ENCODE data around the gene CTRL.
A peak's percentile ranks its signal among the peaks of the same experiment; 100 is the strongest.
"Not testable (repeated sequence)": the region's sequence is repeated elsewhere in the genome, so short reads cannot be mapped to it uniquely, and the experiment has no call there.

The CTRL gene

DNA sequence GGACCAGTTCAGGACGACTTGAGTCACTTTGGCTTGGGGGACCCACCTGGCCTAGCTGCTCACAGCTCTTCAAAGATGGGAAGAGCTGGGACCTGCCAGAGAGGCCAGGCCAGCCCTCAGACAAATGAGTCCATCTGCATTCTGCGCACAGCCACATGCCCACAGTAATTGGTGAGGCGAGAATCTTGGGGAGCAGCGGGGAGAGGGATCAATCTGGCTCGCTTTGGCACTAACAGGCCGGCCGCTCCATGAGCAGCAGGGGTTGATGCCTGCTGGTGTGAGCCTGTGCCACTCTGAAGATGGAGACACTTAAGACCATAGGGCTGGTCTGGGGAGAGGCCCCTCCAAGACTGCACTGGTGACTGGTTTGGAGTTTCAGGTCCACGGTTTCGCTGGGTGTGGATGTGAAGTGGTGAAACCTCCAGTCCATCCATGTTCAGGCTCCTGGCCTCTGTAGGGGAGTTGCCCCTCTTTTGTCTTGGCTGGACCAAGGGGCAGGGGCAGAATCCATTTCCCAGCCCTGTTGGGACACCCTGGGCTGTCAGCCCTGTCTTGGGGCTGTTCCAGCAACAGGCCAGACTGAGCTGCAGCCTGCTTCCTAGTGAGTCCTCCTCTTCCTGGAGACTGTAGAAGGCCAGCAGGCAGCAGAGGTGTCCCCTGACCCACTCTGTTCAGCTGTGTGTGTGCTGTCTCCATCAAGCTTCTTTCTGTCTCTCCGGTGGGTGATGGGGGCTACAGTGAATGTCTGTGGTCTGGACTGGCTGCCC, 7.3 kb downstream of the CTRL start:
- DNase-seq (ENCODE audit: low spot score): no peak

DNA sequence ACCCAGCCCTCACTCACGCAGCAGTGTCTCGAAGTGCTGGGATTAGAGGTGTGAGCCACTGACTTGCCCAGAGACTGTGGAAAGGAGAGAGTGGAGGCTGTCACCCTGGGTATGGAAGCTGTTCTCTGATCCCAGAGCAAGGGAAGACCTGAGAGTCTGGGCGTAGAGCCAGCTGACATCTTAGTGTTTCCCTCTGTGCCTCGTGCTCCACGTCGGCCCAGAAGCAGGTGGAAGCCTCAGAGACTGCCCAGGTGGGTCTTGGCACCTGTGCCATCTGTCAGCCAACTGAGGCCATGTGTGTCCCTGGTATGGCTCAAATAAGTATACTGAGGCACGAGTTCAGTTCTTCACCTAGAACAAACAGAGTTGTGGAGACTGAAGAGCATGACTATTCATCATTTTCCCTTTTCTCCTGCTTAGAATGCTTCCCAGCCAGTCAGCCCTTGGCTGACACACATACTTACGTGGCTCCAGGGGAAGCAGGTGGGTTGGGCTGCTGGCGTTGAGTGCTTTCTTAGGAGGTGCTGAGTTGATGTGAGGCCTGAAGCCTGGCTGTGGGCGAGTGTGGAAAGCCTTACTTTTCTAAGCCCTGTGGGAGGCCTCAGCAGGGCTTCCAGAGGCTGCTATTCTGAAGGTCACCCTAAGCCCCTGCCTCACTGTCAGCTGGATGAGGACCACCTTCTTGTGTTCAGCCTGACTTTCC, 8.1 kb downstream of the CTRL start:
- no peak for DNase-seq (ENCODE audit: low spot score)

DNA sequence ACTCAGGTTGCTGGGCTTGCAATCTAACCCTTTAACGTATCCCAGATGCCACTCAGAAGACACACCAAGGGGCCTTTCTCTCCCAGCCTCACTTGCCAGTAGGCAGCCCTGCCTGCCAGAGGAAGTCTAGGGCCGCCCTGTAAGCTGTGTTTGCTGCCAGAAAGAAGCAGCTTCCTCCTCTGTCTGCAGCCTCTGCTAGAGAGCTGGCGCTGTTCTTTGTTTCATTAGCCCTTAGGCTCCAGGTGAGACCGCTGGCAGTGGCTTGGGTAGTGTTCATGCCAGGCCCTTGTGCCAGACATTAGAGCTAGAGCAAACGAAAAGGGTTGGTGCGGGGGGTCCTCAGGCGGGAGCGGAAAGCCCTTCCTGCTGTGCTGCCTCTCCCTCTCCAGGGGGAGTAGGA, 8.9 kb downstream of the CTRL start:
- DNase-seq (ENCODE audit: low spot score): no peak

DNA sequence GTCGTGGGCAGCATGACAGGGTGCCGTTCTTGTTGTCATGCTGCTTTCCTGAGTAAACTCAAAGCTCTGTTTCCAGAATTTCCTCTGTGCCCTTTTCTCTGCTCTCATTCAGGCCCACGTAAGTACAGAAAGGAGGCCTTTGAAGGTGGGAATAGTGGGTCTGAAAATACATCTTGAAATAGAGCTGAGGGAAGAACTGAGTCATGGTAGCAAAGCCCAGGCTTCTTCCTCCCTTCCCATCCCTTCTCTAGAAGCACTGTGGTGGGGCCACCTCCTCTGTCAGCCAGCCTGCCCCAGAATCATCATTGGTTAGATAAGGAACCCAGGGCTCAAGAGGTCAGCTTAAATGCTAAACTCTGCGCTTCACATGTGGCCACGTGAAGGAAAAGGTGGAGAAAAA, 9.4 kb downstream of the CTRL start:
- no peak for DNase-seq (ENCODE audit: low spot score)

DNA sequence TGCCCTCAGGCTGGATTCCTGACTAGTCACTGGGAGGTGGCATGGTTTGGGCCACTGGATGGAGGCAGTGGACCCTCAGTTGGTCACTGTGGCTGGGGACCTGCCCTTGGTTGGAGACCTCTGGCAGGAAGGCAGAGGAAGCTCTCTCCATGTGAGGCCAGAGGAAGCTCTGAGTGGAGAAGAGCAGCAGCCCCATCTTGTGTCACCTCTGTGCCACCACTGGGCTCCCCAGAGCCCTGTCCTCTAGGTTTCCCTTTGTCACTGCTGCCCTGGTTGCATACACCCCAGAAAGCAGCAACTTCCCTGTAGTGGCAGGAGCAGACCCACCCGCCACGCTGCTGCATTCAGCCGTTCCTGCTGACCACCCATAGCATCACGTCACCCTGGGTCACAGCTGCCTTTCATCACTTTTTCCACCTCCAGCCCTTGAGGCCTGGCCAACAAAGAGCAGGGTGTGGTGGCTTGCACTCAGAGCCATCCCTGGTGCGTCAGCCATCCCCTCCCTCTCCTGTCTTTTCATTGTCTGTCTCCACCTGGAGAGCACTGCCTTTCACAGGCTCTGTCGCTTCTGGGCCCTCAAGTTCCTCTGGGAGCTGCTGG, 11.9 kb downstream of the CTRL start:
- DNase-seq (ENCODE audit: low spot score): no peak

DNA sequence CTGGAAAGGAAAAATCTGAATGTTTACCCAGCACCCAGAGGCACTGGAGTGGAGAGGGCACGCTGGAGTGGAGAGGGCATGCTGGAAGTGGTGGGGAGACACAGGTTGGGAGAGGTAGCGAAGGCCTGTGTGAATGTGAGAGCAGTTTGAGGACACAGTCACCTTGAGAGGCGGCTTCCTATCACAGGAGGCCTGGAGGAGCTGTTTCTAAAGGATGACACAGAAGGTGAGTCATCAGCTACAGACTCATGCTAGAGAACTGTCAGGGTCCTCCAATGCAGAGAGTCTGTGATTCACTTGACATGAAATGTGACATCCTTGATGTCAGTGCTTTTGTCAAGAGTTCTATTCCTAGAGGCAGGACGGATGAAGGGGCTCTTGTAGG, 13.8 kb downstream of the CTRL start:
- DNase-seq (ENCODE audit: low spot score): peak; percentile 51

DNA sequence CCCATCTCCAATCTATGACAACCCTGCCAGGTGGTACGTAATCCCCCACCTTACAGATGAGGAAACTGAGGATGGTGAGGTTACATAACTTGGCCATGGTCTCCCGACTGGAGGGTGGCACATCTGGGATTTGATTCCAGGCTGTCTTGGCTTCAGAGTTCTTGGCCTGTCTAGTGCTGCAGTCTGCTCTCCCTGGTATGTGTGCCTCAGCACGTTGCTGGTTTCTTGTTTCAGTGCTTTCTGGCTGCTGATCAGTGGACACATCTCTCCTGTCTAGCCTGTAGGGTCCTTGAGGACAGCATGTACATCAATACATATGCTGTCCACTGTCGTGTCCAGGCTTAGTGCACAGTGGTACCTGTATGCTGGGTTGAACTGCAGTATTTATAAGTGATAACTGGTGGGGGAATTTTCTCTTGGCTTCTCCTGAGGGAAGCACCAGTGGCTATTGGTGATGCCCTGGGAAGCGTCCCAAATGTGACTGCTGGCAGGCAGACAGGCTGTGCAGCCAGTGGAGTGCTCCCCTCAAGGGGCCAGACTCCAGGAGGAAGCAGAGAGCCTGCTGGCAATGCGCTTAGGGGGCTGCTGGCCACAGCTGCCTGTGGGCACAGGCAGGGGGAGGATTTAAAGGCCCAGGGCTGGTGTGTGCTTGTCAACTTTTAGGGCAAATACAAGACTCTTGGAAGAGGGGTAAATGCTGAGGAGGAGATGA, 14.4 kb downstream of the CTRL start:
- no peak for DNase-seq (ENCODE audit: low spot score)

DNA sequence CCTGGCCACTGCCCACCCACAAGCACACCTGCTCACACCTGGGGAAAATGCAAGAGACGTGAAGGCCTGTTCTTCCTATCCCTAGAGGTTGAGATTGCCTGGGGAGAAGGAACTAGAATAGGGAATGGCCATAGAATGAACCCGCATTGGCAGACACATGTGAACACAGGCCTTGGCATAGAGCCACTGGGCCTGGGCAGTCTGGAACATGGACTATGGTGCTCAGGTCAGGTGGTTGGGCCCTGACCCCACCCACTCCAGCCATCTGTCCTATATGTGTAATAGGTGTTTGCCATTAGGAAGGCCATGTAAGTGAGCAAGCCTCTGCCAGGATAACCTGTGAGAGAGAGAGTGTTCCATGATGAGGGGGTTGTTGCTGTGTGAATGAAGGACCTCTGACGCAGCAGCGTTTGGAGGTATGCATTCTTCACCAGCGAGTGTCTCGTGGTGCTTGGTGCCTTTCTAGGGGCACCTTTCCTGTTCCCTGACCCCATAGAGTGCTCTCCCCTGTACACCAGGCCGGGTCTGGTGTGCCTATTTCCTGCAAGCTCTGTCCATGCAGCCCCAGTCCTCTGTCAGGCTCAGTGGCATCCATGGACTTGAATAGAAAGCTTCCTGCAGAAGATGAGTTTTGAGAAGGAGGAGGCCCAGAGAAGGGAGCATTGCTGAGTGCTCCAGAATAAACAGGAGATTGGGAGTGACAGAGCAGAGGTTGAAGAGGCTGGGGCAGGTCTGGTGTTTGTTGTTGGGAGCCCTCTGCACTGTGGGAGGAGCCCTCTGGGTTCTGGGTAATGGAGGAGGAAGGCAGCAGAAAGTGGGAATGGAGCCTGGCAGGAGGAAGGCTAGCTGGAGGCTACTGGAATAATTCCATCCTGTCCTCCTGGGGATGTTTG, 15.6 kb downstream of the CTRL start:
- DNase-seq (ENCODE audit: low spot score): no peak

DNA sequence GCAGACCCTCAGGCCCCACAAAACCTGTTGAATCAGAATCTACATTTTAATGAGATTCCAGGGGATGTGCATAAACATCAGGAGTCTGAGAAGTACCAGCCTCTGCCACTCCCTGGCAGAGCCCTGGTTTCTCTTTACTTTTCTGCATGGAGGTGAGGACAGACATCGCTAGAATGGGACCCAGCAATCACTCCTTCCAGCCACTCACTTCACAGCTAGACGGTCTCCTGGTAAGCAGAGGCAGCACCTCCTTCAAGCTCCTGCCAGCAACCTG, 16.2 kb downstream of the CTRL start:
- not testable (repeated sequence) for DNase-seq (ENCODE audit: low spot score)

DNA sequence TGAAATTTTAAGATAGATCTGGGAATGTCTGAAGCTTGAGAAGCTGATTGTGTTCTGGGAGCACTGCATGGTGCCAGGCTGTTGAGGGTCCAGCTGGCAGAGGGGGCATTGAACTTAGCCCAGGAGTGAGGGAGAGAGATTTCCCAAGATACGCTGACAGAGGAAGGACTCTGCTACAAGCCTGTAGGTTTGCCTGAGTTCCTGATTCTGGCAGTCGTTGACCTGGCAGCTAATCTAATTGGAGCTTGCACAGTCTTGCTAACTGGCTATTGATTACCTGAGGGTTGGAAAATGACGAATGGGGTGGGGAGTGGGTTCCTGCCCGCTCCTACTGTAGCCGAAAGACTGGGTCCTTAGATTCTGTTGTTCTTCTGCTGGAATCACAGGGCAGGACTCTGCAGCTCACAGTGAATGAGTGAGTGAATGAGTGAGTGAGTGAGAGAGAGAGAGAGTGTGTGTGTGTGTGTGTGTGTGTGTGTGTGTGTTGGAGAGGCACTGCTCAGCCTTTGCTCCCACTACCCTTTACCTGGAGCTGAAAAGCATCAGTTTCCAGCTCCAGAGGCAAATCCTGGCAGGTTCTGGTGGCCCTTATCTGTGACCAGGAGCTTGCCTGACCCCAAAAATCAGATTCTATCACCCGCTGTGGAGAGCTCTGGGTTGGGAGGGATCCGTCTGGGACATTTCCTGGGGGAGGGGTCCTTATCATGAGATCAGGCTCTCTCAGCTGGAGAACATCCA, 16.7 kb downstream of the CTRL start:
- no peak for DNase-seq (ENCODE audit: low spot score)

DNA sequence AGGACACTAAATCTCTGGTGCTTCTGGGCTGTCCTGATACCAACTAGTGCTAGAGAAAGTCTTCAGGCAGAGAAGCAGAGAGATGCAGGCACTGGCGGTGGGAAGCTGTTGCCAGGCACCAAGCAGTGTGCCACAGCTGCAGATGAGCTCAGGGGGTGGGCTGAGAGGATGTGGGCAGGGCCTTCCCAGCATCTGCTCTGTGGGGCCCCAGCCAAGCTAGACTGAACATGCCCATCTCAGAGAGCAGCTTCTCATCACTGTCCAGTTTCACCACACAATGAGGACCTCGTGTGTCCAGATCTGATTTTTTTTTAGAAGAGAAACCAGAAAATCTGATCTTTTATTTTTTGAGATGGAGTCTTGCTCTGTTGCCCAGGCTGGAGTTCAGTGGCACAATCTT, 21.5 kb downstream of the CTRL start:
- DNase-seq (ENCODE audit: low spot score): no peak

DNA sequence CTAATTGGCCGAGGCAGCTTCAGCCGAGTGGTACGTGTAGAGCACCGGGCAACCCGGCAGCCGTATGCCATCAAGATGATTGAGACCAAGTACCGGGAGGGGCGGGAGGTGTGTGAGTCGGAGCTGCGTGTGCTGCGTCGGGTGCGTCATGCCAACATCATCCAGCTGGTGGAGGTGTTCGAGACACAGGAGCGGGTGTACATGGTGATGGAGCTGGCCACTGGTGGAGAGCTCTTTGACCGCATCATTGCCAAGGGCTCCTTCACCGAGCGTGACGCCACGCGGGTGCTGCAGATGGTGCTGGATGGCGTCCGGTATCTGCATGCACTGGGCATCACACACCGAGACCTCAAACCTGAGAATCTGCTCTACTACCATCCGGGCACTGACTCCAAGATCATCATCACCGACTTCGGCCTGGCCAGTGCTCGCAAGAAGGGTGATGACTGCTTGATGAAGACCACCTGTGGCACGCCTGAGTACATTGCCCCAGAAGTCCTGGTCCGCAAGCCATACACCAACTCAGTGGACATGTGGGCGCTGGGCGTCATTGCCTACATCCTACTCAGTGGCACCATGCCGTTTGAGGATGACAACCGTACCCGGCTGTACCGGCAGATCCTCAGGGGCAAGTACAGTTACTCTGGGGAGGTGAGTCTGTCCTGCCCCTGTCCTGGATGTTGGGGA, 22.5 kb downstream of the CTRL start:
- DNase-seq (ENCODE audit: low spot score): no peak

DNA sequence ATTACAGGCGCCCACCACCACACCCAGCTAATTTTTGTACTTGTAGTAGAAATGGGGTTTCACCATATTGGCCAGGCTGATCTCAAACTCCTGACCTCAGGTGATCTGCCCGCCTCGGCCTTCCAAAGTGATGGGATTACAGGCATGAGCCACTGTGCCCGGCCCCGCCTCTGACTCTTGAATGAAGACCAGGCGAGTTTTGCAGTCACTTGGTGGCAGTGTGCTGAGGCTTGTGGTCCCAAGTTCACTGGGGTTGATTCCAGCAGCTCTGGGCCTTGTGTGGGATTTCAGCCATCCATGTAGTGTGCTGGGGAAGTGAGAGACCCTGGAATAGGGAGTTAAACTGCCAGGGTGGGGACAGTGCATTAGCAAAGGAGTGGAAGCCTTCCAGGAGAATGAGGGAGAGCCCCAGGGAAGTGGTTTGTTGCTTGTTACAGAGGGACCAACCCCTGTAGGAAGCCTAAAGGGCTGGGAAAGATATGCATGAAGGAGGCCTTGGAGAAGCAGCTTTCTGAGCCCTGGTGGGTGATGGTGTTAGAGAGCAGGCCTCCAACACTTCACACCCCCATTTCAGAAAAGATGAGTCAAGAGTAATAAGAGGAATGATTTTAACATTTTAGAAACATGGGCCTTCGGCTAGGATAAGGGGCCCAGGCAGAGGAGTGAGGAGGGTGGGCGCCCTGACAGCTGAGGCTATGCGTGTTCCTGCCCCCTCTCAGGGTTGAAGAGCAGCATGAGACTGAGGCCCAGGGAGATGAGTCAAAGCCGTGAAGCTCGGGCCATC, 24.1 kb downstream of the CTRL start:
- DNase-seq (ENCODE audit: low spot score): no peak

DNA sequence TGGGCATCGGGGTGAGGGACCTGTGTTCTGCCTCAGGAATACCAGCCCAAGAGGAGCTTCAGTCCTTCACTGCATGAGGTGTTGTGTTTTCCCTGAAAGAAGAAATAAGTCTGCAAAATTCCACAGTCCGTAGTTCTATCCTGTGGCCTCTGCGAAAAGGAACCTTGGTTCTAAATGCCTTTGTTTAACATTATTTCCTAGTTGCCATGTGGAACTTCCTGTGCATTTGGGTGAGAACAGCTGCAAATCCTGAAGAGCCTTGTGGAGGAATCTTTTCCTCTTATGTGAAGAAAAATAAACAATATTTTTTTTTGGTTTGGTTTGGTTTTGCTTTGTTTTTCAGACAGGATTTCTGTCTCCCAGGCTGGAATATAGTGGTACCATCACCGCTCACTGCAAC, 28.8 kb downstream of the CTRL start:
- DNase-seq (ENCODE audit: low spot score): no peak

DNA sequence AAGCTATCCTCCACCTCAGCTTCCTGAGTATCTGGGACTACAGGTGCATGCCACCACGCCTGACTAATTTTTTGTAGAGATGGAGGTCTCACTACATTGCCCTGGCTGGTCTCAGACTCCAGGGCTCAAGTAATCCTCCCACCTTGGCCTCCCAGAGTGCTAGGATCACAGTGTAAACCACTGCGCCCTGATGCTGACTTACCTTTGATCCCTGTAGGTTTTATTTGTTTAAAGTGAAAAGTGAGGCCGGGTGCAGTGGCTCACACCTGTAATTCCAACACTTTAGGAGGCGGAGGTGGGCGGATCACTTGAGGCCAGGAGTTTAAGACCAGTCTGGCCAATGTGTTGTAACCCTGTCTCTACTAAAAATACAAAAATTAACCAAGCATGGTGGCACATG, 29.9 kb downstream of the CTRL start:
- no peak for DNase-seq (ENCODE audit: low spot score)

DNA sequence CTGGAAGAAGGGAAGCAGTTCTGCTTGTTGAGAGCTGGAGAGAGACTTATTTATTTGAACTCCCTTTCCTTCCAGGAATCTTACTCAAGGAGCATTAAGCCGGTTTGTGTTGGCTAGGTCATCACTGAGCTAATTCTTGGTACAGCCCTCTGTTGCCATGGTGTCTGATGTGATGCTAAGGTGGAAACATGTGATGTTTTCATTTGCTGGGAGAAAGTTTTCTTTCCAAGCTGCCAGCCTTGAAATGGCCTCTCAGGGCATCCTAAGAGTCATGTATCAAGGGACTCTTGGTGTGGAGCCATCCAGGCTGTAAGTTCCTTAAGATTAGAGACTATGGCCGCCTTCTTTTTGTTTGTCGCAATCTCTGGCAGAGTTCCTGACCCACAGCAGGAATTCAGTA, 34.4 kb downstream of the CTRL start:
- DNase-seq (ENCODE audit: low spot score): no peak

DNA sequence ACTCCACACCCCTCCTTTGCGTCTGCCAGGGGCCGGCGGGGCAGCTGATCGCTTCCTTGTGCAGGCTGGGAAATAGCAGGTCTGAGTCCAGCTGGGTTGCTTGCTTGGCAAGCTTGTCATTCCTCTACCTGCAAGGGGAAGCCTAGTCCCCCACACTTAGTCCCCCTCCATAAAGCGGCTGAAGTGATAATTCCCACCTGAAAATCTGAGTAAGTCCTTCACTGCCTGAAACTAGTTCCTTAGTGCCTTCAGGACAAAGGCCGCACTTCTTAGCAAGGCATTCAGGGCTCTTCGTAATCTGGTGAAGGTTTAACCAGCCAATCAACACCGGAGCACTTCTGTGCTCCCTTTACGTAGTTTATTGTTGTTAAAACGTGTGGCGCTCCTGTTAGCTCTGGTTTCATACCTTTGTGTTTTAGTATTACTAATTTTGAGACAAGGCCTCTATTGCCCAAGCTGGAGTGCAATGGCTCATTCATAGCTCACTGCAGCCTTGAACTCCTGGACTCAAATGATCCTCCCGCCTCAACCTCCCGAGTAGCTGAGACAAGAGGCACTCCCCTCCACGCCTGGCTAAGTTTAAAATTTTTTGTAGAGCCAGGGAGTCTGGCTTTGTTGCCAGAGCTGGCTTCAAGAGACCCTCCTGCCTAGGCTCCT, 37.8 kb downstream of the CTRL start:
- DNase-seq (ENCODE audit: low spot score): no peak

DNA sequence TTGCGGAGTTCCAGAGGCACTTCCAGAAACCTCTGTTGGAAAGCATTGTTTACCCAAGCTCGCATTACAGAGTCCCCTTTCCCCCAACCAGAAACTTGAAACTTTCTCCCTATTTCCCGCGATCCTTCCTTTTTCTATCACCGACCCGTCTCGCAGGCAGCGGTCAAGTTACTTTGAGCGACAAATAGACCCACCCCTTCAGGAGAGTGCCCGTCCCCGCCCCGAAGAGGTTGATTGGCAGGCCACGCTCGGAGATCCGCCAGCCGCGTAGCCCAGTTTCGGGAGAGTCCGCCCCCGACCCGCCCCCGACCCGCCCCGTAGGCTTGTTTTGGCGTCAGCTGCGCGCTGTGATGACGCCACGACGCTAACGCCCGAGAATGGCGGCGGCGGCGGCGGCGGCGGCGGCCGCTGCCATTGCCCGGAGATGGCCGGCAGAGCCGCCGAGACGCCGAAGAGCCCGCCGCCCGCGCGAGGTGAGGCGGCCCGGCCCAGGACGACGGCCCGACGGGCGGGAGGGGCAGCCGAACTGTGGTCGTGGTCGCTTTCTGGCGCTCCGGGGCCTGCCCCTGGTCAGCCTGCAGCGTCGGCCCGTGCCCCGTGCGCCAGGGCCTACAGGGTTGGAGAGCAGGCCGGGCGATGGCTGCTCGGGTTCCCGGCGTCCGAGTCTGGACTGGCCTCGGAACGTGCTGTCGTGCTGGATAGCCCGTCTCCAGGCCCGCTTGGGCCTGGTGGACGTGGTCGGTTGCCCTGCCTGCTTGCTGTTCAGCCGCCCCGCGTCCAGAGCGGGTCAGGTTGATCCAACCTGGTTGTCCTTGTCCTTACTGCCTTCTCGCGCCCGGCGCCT, 38.5 kb downstream of the CTRL start, which contains the start of gene PSKH1:
PSKH1 (plus strand) TSS at position 356 of the 844 bp plus-strand sequence. CDS start 15,496 bp downstream, outside the sequence.
- peak; percentile 94 for DNase-seq (ENCODE audit: low spot score)
